ENCODE measurements around the gene ATG16L2.
"Not testable (repeated sequence)": the region's sequence is repeated elsewhere in the genome, so short reads cannot be mapped to it uniquely, and the experiment has no call there.

Gene ATG16L2

DNA sequence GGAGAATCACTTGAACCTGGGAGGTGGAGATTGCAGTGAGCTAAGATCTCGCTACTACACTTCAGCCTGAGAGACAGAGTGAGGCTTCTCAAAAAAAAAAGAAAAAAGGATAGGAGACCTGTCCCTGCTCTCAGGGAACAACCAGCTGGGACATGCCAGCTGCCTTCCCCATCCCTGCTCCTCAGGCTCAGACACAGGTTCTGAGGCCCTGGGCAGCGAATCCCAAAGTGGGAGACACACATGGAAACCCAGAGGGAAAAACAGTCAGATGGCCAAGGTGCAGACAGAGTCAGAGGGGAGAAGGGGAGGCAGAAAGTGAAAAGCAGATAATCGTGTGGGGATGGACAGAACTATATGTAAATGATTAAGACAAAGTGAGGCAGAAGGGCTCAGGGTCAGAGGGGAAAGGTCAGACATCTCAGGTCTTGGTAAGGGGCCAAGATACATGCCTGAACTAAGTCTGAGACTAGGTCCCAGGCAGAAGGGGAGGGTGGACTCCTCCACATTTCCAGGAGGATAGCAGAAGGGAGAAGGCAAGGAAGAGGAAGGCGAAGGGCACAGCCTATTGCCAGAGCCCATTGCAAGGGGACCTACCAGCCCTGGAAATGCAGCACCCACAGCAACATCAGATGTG, 34.6 kb upstream of the ATG16L2 start:
- DNase-seq = no peak

- DNase-seq = no peak
Observed at GRCh38 chr11:72780296-72781062, 33.7 kb upstream of the ATG16L2 start.

DNA sequence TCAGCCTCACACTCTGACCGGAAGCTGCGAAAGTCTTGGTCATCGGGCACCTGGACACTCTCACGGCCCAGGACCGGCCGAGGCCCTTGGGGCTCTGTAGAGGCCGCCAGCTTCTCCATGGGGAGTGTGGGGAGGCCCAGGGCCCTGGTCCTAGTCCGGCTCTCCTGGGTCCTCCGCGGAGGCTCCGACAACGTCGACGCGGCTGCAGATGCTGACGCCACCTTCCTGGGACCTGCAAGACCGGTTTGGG, 33.2 kb upstream of the ATG16L2 start:
- no peak for DNase-seq

DNA sequence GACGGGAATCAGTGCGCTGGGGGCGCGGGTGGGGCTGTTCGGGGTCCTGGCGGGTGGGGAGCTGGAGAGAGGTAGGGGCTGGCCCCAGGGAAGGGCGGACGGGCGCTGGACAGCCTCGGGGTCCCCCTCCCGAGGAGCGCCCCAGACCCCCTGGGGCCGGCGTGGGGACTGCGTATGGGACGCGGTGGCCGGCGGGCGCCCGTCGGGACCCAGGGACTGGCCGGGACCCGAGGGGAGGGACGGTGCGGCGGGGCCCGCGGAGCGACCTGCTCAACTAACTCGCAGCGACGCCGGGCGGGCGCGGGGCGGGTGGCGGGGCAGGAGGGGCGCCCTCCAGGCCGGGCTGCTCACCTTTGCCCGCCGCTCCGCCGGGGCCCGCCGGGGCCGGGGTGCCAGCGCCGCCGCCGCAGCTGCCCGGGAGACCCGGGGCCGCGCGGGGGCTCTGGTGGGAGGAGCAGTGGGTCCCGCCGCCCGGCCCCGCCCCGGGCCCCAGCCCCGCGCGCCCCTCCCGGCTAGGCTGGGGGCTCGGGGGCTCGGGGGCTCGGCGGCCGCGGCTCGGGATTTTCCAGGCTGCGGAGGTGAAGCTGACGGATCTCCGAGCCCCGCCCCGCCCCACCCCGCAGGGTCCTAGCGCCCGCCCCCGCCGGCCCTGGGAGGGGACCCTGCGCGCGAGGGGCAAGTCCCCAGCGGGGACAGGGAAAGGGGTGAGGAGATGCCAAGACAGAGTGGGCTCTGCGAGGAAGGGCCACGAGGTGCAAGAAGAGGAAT, 32.7 kb upstream of the ATG16L2 start:
- peak; percentile 79 for DNase-seq

GRCh38 chr11:72782081-72782920, 31.9 kb upstream of the ATG16L2 start:
- DNase-seq = no peak

GRCh38 chr11:72783144-72783905, 30.9 kb upstream of the ATG16L2 start:
- no peak for DNase-seq

- DNase-seq = no peak
Observed at GRCh38 chr11:72784662-72785061, 29.5 kb upstream of the ATG16L2 start.

GRCh38 chr11:72786305-72787215, 27.7 kb upstream of the ATG16L2 start:
- DNase-seq = no peak

GRCh38 chr11:72787216-72788104, 26.8 kb upstream of the ATG16L2 start:
- DNase-seq = no peak

DNA sequence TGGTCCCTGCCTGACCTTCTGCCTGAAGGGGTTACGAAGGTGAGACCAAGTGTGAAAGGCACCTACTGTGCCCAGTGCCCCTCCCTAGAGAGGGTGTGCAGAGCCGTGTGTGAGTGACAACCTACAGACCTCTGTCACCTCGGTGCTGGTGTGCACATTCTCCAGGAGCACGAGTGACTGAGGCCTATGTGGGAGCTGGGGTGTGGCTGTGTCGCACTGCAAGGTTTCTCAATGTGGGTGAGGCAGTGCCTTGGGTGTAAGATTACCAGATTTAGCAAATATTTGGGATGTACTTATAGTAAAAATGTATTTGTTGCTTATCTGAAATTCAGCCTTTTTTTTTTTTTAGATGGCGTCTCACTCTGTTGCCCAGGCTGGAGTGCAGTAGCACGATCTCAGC, 26.0 kb upstream of the ATG16L2 start:
- DNase-seq = no peak

GRCh38 chr11:72789493-72790131, 24.6 kb upstream of the ATG16L2 start:
- no peak for DNase-seq

DNA sequence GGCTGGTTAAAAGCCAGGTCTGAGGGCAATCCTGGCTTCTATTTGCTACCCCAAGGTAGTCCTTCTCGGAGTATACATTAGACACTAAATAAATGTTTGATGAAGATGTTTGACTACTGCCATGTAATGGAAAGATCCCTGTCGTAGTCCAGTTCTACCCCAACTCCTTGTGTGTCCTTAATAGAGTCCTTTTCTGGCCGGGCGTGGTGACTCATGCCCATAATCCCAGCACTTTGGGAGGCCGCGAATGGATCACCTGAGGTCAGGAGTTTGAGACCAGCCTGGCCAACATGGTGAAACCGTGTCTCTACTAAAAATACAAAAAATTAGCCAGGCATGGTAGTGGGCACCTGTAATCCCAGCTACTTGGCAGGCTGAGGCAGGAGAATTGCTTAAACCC, 23.0 kb upstream of the ATG16L2 start:
- not testable (repeated sequence) for DNase-seq

DNA sequence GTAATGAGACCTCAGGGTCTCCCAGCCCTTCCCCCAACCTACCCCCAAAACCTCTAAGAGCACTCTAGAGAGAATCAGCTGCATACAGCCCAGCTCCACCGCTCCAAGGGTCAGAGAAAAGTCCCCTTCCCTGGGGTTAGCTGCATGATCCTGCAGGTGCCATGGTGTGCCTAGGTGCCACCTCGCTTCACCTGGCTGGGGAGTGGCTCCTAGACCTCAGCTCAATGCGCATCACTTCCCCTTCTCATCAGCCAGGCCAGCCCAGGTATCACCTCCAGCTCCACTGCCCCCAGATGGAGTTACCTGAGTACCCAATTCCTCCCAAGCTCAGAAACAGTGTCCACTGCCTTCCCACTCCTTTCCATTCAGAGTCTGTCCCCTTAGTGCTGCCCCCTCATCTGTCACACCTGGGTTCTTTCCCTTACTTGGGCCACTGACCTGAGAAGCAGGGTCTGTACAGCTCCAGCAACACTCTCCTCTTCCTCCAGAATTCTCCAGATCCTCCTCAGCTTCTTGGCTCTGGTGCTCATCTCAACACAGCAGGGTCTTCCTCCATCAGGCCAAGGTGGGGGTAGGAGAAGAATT, 21.7 kb upstream of the ATG16L2 start:
- DNase-seq = no peak

DNA sequence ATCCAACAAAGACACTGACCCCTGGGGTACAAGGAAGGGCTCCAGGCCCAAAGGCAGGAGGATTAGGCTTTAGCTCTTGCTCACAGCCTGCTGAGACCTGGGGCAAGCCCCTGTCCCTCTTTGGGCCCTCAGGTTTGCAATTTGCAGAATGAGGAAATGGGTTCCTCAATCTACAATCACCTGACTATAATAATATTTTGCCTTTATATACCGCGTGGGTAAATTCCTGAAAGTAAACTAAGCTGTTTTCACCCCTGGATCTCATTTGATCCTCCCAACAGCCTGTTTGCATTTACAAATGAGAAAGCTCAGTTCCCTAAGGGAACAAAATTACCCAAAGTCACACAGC, 21.2 kb upstream of the ATG16L2 start:
- DNase-seq = no peak

- DNase-seq = peak; percentile 98
Observed at GRCh38 chr11:72793425-72794367, 20.5 kb upstream of the ATG16L2 start, which contains the start of gene STARD10. STARD10 (minus strand) TSS chr11:72794047; CDS start chr11:72781181, 12,866 bp downstream.

- no peak for DNase-seq
Observed at GRCh38 chr11:72798361-72798760, 15.8 kb upstream of the ATG16L2 start.

DNA sequence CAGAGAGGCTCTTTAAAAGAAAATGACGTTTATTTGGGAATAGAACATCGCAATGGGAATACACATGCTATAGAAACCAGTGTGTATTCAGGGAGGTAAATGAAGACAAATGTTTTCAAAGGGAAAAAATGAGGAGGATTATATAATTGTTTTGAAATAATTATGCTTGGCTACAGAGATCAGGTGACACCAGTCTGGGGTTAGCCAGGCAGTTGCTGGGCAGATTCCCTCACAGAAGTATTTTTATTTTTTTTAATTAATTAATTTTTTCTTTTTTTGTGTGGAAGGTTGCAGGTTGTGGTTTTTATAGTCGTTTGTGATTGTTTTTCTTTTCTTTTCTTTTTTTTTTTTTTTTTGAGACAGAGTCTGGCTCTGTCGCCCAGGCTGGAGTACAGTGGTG, 14.8 kb upstream of the ATG16L2 start:
- DNase-seq = no peak

DNA sequence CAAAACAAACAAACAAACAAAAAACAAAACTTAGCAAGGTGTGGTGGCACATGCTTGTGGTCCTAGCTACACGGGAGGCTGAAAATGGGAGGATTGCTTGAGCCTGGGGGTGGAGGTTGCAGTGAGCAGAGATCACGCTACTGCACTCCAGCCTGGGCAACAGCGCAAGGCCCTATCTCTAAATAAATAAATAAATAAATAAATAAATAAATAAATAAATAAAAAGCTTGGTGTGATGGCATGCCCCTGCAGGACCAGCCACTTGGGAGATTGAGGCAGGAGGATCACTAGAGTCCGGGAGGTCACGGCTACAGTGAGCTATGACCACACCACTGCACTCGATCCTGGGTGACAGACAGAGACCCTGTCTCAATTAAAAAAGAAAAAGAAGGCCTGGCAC, 11.4 kb upstream of the ATG16L2 start:
- no peak for DNase-seq

Data from CD4-positive, alpha-beta T cell treated with Interleukin-17A for 4 hours (primary cell).